Activated CD8-positive, alpha-beta T cell treated with anti-CD3 and anti-CD28 coated beads for 36 hours (primary cell): ENCODE data around the gene SORCS2. TPM values are rescaled to one million over a fixed set of nuclear protein-coding genes. Genes with fewer than 3 reads are reported as not detected.

Experiments used
- ATAC-seq: fragments of 200-7000 bp; cut with Tn5 transposase; one replicate; pipeline ENCODE4 v1.10.0; 2021; ENCODE audit warnings: mild to moderate bottlenecking, moderate library complexity
- CTCF ChIA-PET: fragments of 350-600 bp; sonication (Branson Sonifier 250); formaldehyde crosslinking; loops from one replicate; lab custom pipeline; 2021; ENCODE audit warnings: antibody characterized with exemption; lab: Charles Lee
- POLR2A ChIA-PET: fragments of 350-600 bp; sonication (Branson Sonifier 250); formaldehyde crosslinking; loops from one replicate; lab custom pipeline; 2021; ENCODE audit warnings: antibody characterized with exemption; lab: Charles Lee
- DNase-seq: peaks from one replicate; pipeline ENCODE4 v3.0.0-alpha.2; 2020
- H3K27ac Mint-ChIP-seq: one replicate; pipeline ENCODE4 v1.8.0; 2021; ENCODE audit warnings: mild to moderate bottlenecking, mixed read lengths
- H3K27me3 Mint-ChIP-seq: one replicate; pipeline ENCODE4 v1.8.0; 2021; ENCODE audit warnings: mixed read lengths
- H3K36me3 Mint-ChIP-seq: one replicate; pipeline ENCODE4 v1.8.0; 2021; ENCODE audit warnings: low read depth, mixed read lengths
- H3K4me1 Mint-ChIP-seq: one replicate; pipeline ENCODE4 v1.8.0; 2021; ENCODE audit warnings: low read depth, mixed read lengths
- H3K4me3 Mint-ChIP-seq: one replicate; pipeline ENCODE4 v1.8.0; 2021; ENCODE audit warnings: mild to moderate bottlenecking, moderate library complexity, mixed read lengths
- H3K9me3 Mint-ChIP-seq: one replicate; pipeline ENCODE4 v1.8.0; 2021; ENCODE audit warnings: mixed read lengths
- CTCF ChIP-seq: fragments of 200-600 bp; IDR thresholded peaks from one replicate; pipeline ENCODE4 v1.8.0; 2022; ENCODE audit warnings: antibody characterized with exemption, mild to moderate bottlenecking
- intact Hi-C: fragments of 100-400 bp; cut with micrococcal nuclease; formaldehyde crosslinking; loops from one replicate; pipeline ENCODE4 v1.10.0; 2022
- total RNA-seq, 2 experiments: library from RNA; stranded (reverse); gene quantifications; one replicate each; pipeline ENCODE4 v1.2.3, GENCODE V29; 2021

The SORCS2 gene
- total RNA-seq, 2 experiments from 2014 or later, result 0.05 TPM; not detected in 1

- no peaks in the 10 kb centered on the region for H3K4me1 Mint-ChIP-seq
- no peaks in the 10 kb centered on the region for H3K27me3 Mint-ChIP-seq
- DNase-seq (no peak), ATAC-seq (no peak)
- intact Hi-C loops, result no loop called here
- no peak overlapping the region for H3K27ac Mint-ChIP-seq
- ChIA-PET POLR2A (no interaction called here), CTCF (no interaction called here)
- peaks cover 7% of the 10 kb centered on the region for H3K9me3 Mint-ChIP-seq
- H3K4me3 Mint-ChIP-seq, result no peak overlapping the region
- H3K36me3 Mint-ChIP-seq, result no peaks in the 10 kb centered on the region
- TF ChIP-seq CTCF, result no peak
These were observed 482.8 kb downstream of the SORCS2 start for GRCh38 chr4:7675136-7675535.

- ChIA-PET POLR2A (no interaction called here), CTCF (no interaction called here)
- H3K36me3 Mint-ChIP-seq, result no peaks in the 10 kb centered on the region
- H3K9me3 Mint-ChIP-seq, result peaks cover 6% of the 10 kb centered on the region
- TF ChIP-seq CTCF, result no peak
- no peak overlapping the region for H3K27ac Mint-ChIP-seq
- DNase-seq (no peak), ATAC-seq (no peak)
- H3K4me3 Mint-ChIP-seq, result no peak overlapping the region
- no peaks in the 10 kb centered on the region for H3K27me3 Mint-ChIP-seq
- intact Hi-C loops, result no loop called here
- H3K4me1 Mint-ChIP-seq, result no peaks in the 10 kb centered on the region
These were observed 483.4 kb downstream of the SORCS2 start for GRCh38 chr4:7675612-7676320.

- ChIA-PET CTCF (no interaction called here), POLR2A (no interaction called here)
- ATAC-seq (no peak), DNase-seq (no peak)
- intact Hi-C loops, result no loop called here
- H3K9me3 Mint-ChIP-seq, result peaks cover 1% of the 10 kb centered on the region
- no peaks in the 10 kb centered on the region for H3K36me3 Mint-ChIP-seq
- no peak for TF ChIP-seq CTCF
- H3K4me1 Mint-ChIP-seq, result no peaks in the 10 kb centered on the region
- H3K27ac Mint-ChIP-seq, result no peak overlapping the region
- no peaks in the 10 kb centered on the region for H3K27me3 Mint-ChIP-seq
- H3K4me3 Mint-ChIP-seq, result no peak overlapping the region
These were observed 484.1 kb downstream of the SORCS2 start for GRCh38 chr4:7676398-7676922.

DNA sequence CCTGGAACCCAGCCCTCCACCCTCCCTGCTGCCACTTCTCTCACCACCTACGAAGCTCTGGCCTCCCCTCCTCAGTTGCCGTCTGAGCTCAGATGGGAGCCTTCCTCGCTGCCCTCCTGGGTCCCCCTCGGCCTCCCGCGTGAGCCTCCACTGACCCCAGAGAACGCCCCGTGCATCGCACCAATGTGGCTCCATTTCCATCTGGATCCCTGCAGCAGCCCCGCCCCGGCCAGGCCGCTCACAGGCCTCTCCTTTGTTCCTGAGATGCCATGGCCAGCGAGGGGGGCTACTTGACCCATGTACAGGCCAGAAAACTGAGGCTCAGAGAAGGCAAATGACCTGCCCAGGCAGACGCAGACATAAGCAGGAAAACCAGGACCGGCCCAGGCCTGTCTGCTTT lies 484.7 kb downstream of the SORCS2 start:
- CTCF ChIA-PET, result no interaction called here
- no peaks in the 10 kb centered on the region for H3K27me3 Mint-ChIP-seq
- DNase-seq, result no peak
- ATAC-seq, result no peak
- no peak overlapping the region for H3K4me3 Mint-ChIP-seq
- H3K9me3 Mint-ChIP-seq, result no peaks in the 10 kb centered on the region
- no peaks in the 10 kb centered on the region for H3K36me3 Mint-ChIP-seq
- intact Hi-C loops, result no loop called here
- POLR2A ChIA-PET, result no interaction called here
- no peak for TF ChIP-seq CTCF
- H3K27ac Mint-ChIP-seq, result no peak overlapping the region
- H3K4me1 Mint-ChIP-seq, result no peaks in the 10 kb centered on the region

- no peak for DNase-seq
- no peak for TF ChIP-seq CTCF
These were observed 485.5 kb downstream of the SORCS2 start for GRCh38 chr4:7677799-7678301.

More at GRCh38 chr4:7677799-7678301, 485.5 kb downstream of the SORCS2 start:
- POLR2A ChIA-PET, result no interaction called here
- ATAC-seq, result no peak
- Mint-ChIP-seq H3K4me3 (no peak overlapping the region), H3K27ac (no peak overlapping the region), H3K4me1 (no peaks in the 10 kb centered on the region), H3K36me3 (no peaks in the 10 kb centered on the region), H3K27me3 (no peaks in the 10 kb centered on the region), H3K9me3 (no peaks in the 10 kb centered on the region)
- intact Hi-C loops, result no loop called here
- CTCF ChIA-PET, result no interaction called here
